AG04449 (cell line): ENCODE measurements around the gene CRYL1.

ENCODE experiments used
- CTCF ChIA-PET: fragments of 350-600 bp; formaldehyde crosslinking; extraction: SDS; loops from one replicate; lab custom pipeline; 2021; ENCODE audit warnings: antibody characterized with exemption; lab: Yijun Ruan, JAX
- POLR2A ChIA-PET: fragments of 400-600, 350-600 bp; formaldehyde crosslinking; extraction: SDS; loops from one replicate; lab custom pipeline; 2020; ENCODE audit warnings: antibody characterized with exemption, inconsistent platforms; lab: Yijun Ruan, JAX
- DNase-seq: peaks from one replicate; pipeline ENCODE4 v3.0.0-alpha.2; 2010; ENCODE audit warnings: low read depth, low spot score
- H3K4me3 ChIP-seq: 2 replicates; pipeline ENCODE4 v1.5.1; 2011; ENCODE audit warnings: low read depth, mild to moderate bottlenecking, control low read depth, low read length
- TF ChIP-seq, protein P1 (sequence below): IDR thresholded peaks from one replicate; pipeline ENCODE4 v1.5.1; 2011; ENCODE audit warnings: mild to moderate bottlenecking, moderate library complexity, low read length, control low read depth, inconsistent platforms; ENCODE audit not compliant: insufficient read depth; ENCODE audit errors: missing control alignments

The CRYL1 gene

DNA sequence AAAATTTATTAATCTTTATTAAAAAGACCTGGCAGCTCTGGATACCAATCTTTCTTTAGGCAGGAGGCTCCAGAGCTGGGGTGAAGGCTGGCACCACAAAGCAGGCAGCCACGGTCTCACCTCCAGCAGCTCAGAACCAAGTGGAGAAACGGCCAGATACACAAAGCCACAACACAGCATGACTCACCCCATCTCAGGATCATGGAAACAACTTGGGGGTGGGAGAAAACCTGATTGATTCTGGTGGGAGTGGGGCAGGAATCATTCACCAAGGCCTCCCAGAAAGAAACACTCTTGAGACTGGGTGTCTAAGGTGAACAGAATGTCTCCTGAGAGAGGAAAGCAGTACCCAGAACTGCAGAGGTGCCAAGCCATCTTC lies 64.2 kb downstream of the CRYL1 start:
- no peak overlapping the region for H3K4me3 ChIP-seq
- POLR2A ChIA-PET, result no interaction called here
- DNase-seq, result no peak
- TF ChIP-seq, protein P1, sequence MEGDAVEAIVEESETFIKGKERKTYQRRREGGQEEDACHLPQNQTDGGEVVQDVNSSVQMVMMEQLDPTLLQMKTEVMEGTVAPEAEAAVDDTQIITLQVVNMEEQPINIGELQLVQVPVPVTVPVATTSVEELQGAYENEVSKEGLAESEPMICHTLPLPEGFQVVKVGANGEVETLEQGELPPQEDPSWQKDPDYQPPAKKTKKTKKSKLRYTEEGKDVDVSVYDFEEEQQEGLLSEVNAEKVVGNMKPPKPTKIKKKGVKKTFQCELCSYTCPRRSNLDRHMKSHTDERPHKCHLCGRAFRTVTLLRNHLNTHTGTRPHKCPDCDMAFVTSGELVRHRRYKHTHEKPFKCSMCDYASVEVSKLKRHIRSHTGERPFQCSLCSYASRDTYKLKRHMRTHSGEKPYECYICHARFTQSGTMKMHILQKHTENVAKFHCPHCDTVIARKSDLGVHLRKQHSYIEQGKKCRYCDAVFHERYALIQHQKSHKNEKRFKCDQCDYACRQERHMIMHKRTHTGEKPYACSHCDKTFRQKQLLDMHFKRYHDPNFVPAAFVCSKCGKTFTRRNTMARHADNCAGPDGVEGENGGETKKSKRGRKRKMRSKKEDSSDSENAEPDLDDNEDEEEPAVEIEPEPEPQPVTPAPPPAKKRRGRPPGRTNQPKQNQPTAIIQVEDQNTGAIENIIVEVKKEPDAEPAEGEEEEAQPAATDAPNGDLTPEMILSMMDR, result no peak
- CTCF ChIA-PET, result no interaction called here

DNA sequence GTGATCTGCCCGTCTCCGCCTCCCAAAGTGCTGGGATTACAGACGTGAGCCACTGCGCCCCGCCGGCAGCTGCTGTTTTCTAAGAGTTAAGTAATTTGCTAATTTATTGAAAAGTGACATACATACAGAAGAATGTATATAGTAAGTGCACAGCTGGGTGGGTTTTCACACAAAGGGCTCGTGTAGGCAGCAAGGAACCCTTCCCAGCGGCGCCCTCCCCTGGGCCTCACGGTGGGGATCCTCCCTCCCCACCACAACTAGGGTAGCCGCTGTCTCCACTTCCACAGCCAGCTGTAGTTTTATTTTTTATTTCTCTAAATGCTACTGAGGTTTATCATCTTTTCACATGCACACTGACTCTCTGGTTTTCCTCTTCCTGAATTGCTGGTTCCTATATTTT lies 64.9 kb downstream of the CRYL1 start:
- TF ChIP-seq, protein P1, result no peak
- POLR2A ChIA-PET, result no interaction called here
- DNase-seq, result no peak
- CTCF ChIA-PET, result interaction anchor here (0.6 kb wide), 1 partner anchor 23 kb away, joined by 3 read pairs; no protein-coding TSS in a partner anchor
- no peak overlapping the region for H3K4me3 ChIP-seq

DNA sequence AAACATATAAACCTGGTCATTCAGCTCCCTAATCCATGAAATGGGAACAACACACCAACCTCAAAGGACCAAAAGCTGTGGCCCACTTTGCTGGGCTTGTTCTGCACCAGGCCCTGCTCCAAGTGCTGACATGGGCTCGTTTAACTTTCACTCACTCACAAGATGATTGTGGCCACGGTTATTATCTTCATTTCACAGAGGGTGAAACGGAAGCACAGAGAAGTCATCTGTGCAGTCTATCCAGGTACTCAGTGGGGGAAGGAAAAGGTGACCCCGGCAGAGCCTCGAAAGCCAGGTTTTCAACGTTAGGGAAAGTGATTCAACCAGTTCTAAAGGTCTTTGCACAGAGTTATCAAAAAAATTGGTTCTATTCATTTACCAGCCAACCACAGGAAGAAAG lies 68.0 kb downstream of the CRYL1 start:
- TF ChIP-seq, protein P1, result no peak
- no peak for DNase-seq
- H3K4me3 ChIP-seq, result no peak overlapping the region
- ChIA-PET POLR2A (no interaction called here), CTCF (no interaction called here)

DNA sequence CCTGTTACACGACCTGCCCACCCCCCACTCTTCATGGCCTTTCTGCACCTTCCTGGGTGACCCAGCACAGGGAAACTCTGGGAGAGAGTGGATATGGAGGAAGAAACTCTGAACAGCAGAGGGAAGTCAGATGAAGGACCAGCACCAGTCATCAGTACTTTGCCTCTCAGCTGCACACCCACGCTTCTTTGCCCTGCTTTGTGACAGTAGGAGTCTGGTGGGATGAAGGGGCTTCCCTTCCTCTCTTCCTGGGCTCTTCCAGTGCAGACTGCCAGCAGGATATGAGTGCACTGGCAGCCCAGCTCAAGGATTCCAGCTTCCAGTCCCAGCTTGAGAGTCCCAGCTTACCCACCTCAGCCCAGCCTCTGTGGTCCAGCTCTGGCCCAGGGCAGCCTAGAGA lies 68.9 kb downstream of the CRYL1 start:
- TF ChIP-seq, protein P1, result no peak
- no peak overlapping the region for H3K4me3 ChIP-seq
- ChIA-PET POLR2A (no interaction called here), CTCF (no interaction called here)
- DNase-seq, result no peak

DNA sequence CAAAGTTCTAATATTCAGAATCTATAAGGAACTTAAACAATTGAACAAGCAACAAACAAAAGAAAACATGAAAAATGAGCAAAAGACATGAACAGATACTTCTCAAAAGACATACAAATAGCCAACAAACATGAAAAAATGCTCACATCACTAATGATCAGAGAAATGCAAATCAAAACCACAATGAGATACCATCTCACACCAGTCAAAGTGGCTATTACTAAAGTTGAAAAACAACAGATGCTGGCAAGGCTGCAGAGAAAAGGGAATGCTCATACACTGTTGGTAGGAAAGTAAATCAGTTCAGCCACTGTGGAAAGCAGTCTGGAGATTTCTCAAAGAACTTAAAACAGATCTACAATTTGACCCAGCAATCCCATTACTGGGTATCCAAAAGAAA lies 74.3 kb downstream of the CRYL1 start:
- ChIA-PET POLR2A (no interaction called here), CTCF (no interaction called here)

DNA sequence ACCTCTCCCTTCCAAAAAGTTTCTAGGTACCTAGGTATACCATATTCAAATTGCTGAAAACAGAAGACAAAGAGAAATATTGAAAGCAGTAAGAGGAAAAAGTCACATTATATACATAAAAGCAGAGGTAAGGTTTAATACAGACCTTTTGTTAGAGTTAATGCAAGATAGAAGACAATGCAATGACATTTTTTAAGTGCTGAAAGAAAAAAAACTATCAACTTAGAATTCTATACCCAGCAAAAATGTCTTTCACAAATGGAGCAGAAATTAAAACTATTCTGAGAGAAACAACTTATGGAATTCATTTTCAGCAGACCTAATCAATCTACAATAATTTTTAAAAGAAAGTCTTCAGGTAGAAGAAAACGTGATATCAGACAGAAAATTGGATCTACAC lies 77.2 kb downstream of the CRYL1 start:
- POLR2A ChIA-PET, result no interaction called here
- no peak overlapping the region for H3K4me3 ChIP-seq
- CTCF ChIA-PET, result no interaction called here
- no peak for DNase-seq
- TF ChIP-seq, protein P1, result no peak

More for the DNA sequence above, 74.3 kb downstream of the CRYL1 start:
- no peak overlapping the region for H3K4me3 ChIP-seq
- TF ChIP-seq, protein P1, result no peak
- no peak for DNase-seq
